Activated CD4-positive, alpha-beta T cell treated with anti-CD3 and anti-CD28 coated beads for 1 hour (primary cell): Measurements from ENCODE around the gene JPH2.
"Not testable (repeated sequence)": the region's sequence is repeated elsewhere in the genome, so short reads cannot be mapped to it uniquely, and the experiment has no call there.

Source experiments
- DNase-seq: peaks from one replicate; pipeline ENCODE4 v3.0.0-alpha.2; 2020

The JPH2 gene

DNA sequence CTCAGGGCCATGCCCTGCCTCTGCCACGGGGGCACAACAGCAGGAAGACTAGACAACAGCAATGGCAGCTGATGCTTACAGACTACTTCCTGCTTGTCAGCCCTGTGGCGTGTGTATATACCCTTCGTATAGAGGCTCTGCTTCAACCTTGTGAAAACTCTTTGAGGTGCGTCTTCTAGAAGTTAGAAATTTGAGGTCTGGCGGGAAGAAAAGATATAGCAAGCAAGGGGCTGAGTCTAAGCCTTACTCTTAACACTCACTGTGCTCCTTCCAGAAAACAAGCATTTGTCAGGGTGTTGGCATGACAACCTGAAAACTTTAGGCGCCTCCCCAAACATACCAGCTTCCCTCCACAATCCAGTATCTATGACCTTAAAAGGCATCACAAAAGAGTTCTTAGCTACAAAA, 33.3 kb downstream of the JPH2 start:
- DNase-seq: no peak

DNA sequence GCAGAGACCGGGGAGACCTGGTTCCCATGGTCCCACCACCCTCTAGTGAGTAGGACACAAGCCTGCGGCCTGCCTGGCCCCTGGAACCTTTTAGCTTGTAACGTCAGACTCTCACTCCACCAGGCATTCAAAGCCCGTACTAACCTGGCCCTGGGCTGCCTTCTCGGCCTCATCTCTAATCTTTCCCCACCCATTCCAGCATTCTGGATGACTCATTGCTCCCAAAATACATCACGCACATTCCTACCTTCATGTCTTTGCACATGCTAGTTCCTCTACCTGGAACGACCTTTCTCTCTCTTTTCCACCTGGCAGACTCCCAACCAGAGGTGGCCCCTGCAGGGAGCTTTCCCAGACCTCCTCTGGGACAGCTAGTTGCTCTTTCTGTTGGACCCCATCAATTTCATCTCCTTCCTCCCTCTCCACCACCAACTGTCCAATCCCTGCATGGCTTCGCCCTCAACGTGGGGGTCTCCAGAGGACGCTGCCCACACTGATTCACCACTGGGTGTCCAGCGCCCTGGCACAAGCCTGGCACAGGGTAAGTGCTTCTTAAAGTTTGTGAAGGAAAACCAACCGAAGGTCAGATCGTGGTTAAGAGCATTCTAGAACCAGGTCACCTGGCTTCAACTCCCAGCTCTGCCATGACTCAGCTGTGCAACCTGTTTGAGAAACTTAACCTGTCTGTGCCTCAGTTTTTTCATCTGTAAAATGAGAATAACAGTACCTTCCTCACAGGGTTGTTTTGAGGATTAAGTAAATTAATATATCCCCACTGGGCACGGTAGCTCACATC, 35.2 kb downstream of the JPH2 start:
- no peak for DNase-seq

DNA sequence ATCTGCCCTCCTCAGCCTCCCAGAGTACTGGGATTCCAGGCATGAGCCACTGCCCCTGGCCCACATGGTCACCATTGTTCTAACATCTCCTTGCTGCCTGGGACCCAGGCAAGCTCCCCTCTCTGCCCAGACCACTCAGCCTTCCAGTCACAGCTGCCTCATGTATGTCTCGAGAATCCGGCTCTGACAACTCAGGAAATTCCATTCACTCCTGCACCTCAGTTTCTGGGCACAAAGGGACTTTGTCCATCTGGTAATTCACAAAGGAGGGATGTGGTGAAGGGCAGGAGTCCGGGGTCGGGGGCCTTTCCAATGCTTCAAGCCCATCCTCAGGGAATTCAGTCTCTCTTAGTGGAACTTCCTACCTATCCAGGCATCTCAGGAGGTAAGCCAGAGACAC, 40.7 kb downstream of the JPH2 start:
- no peak for DNase-seq

DNA sequence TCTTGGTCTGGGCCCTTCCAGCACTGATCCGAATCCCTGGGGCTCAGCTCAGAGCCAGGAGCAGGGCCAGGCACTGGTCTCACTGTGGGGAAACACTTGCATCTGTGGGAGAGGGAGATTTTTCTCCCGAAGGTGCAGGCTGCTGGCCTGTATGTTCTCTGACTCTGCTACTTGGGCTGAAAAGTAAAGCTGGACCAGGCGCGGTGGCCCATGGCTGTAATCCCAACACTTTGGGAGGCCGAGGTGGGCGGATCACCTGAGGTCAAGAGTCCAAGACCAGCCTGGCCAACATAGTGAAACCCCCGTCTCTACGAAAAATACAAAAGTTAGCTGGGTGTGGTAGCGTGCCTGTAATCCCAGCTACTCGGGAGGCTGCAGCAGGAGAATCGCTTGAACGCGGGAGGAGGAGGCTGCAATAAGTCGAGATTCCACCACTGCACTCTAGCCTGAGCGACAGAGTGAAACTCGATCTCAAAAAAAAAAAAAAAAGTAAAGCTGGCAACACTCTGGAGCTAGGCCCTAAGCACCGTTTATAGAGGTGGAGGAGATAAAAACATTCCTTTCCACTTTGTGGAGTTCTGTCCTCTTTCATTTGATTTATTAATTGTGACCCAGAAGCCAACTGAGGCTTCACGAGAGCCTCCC, 41.7 kb downstream of the JPH2 start:
- DNase-seq: no peak

DNA sequence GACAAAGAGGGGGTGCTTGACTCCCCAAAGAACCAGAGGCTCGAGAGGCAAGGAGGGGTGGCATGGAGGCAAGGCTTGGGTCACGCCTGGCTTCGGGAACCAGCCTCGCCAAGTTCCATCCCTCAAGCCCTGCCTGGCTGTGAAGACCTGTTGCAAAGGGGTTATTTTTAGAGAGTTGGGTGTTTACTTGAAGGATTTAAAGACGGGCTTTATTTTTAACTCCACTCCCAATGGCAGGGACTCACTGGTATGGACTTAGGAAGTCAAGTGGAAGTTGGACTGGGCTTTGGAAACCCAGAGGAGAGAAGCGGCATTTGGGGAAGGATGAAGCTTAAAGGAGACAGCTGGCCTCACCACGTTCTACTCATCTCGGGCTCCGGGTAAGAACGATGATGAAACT, 43.1 kb downstream of the JPH2 start:
- DNase-seq: no peak

DNA sequence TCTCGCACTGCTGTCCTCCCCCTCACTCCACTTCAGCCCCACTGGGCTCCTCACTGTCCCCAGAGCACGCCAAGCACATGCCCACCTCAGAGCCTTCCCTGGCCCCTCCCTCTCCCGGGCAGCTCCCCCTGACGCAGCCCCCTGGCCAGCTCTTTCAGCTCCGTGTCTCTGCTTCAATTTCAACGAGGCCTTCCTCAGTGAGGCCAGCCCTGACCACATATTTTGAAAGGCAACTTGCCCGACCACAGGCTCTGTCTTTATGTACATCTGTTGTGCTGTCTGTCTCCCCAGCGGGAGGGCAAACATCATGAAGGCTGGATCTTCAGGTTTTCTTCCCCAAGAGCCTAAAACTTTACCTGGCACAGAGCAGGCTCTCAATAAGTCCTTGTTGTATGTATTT, 44.6 kb downstream of the JPH2 start:
- DNase-seq: no peak

DNA sequence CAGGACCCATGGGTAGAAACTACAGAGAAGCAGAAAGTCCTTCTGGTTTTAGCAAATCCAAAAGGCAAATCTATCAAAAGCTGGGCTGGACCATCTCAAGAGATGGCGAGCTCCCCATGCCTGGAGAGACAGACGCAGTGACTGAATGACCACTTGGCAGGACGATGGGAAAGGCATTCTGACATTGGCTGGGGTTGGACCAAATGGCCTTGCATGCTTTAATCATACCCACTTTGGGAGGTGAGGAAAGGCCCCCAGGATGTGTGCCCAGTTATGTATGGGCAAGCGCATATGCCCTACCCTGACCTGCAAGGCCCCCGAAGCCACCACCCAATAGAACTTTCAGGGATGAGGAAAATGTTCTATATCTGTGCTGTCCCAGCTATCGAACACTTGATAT, 45.1 kb downstream of the JPH2 start:
- no peak for DNase-seq

DNA sequence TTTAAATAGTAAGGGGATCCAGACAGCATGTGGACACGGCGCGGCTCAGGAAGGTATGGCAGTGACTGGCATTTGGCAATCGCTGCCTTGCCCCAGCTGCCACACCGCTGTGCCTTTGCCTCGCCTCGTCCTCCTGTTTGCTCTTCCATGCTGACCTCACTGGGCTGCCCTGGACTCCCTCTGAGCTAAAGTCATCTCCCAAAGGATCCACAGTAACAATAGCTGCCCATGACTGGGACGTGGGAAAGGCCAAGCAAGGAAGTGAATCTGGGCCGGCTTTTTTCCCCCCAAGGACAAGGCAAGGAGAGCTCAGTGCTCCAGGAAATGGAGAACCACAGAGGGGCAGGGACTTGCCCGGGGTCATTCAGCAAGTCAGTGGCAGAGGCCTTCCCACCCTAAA, 48.1 kb downstream of the JPH2 start:
- no peak for DNase-seq

DNA sequence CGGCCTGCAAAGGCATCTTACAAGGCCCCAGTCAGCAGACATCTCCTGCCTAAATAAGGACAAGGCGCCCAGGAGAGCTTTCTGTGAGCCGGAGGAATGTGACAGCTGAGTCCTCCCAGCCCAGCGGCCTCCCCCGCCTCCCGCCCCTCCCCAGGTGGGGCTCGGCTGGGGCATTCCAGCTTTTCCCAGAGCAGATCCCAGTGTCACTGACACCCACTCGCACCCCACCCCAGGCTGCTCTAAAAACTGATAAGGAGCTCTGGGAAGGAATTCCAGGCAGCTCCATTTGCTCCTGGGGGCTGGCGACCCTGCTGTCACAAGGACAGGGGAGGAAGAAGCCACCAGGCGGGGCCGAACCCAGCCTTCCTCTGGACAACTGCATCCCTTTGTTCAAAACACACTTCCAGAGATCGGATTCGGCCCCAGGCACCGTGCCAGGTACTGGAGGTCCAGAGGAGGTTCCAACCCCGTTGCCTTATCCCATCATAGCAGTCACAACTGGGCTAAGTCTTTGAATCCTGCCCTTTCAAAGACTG, 49.7 kb downstream of the JPH2 start:
- no peak for DNase-seq

DNA sequence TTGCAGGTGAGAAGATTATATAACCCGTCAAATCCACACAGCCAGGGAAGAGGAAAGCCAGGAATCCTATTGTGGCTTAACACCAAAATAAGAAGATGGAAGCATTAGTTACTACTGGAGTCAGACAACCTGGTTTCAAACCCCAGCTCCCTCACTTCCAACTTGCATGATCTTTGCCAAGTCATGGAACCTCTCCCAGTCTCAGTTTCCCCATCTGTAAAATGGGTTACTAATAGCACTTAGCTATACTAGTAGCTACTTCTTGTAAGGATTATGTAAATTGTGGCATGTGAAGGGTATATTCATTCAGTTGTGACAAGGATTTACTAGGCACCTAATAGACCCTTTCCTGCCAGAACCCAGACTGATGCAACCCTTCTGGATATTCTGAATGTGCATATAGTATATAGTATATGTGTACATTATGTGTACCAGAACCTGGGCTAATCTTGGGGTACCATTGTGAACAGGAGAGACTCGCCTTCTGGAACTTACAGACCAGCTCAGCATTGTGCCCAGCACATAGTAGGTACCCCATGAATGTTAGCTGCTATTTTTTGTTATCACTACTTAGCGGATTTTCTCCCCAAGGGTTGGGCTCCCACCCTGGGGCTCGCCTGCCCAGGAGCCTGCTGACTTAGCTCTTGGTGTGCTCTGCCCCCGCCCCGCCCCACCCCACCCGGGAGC, 50.3 kb downstream of the JPH2 start:
- DNase-seq: no peak

DNA sequence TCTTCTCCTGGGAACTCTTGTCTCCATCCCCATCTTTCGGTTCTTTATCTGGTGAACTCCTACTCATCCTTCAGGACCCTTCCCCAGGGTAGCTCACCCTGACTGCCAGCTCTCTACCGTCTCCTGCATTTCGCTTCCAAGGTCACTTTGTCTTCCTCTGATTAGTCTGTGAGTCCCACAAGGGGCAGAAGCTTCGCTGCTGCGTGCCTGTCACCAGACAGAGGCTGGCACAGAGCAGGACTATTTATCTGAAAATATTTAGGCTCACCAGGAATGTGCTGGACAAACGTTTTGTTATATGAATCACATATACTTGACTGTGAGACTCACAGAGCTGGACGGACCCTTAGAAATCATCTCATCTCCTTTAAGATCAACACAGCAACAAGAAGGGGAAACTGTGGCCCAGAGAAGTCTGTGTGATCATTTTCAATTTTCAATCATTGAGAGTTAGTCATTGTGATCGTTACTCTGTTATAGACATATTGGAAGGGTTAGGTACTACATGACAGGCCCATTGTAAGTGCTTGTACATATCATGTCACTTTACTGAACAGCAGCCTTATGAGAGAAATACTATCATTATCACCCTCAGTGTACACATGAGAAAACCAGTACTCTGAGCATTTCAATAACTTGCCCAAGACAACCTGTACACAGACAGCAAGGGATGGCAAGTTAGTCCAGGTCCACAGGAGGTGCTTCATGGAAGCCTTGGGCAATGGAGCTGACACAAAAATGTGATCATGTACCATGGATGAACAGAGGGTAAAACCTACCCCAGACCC, 51.4 kb downstream of the JPH2 start:
- no peak for DNase-seq

DNA sequence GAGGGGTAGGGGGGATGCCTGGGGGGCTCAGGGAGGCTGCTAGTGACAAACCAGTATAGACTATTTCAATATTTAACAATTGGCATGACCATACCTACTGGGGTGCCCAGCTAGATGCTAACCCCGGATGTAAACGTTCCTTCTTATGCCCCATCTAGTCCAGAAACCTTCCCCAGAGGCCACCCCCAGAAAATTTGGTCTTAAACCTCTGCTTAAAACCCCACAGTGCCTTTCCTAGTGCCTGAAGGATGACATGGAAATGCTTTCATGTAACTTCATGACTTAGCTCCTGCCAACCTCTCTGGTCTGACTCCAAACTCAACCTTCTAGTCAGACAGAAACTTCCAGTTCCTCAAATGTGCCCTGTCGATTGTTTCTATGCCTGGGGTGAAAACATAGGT, 52.0 kb downstream of the JPH2 start:
- no peak for DNase-seq

DNA sequence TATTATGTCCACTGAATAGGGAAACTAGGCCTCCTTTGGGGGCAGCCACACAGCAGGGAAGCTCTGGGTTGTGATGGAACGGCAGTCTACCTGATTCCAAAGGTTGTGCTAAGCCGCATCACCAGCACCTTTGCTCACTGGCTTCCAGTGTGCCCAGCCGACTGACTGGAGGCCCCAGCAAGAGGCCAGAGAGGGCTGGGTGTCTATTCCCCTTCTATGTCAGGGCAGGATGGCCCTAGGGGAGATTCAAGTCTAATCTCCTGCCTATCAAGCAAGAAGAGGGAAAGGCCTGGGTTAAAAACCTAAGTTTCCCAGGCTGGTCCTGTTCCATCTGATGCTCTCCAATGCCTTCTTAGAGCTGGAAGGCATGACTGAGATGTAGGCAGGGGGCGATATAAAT, 53.6 kb downstream of the JPH2 start:
- no peak for DNase-seq

DNA sequence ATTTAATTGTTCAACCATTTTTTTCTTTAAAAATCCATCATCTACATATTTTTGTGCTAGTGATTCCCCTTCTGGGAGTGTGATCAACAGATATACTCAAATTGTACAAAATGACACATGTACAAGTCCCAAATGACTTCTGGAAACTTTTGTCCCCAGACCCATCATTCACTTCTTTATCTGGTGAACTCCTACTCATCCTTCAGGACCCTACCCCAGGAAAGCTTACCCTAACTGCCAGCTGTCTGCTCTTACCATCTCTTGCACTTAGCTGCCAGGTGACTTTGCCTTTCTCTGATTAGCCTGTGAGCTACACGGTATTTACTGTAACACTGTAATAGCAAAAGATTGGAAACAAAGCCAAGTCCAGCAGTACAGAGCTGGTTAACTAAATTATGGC, 55.3 kb downstream of the JPH2 start:
- no peak for DNase-seq

DNA sequence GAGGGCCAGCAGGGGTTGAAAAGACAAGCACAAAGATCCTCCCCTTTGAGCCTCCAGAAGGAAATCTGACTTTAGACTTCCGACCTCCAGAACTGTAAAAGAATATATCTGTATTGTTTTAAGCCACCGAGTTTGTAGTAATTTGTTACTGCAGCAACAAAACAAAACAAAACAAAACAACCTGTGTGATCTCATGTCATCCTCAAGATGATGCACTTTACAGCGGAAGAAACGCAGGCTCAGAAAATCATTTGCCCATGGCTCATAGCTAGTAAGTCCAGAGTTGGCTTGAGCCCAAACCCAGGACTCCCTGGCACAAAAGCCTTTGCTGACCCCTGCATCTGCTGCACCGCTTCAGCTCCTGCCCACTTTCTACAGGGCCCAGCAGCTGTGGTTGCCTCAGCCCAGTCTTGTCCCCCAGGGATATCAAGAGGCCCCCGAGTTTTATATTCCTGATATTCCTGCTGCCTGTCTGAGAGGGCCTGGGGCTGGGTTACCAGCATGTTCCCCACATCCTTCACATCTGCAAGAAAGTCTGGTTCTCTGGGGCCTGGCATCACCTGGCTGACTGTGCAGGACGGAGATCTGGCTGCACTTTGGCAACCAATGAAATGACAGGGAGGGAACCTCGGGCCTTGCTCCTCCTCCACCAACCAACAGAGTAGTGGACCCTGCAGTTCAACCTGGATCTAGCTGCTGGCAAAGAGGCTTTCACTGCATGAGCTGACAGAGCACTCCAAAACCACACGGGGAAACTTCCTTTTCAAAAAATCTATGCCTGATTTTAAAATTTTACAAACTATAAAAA, 56.9 kb downstream of the JPH2 start:
- DNase-seq: no peak

DNA sequence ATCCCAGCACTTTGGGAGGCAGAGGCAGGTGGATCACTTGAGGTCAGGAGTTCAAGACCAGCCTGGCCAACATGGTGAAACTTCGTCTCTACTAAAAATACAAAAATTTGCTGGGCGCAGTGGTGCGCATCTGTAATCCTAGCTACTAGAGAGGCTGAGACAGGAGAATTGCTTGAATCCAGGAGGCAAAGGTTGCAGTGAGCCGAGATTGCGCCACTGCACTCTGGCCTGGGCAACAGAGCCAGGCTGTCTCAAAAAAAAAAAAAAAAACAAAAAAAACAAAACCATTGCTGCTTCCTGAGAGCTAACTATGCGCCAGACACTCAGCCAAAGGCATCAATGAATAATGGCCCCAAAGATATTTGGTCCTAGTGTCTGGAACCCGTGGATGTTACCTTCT, 57.7 kb downstream of the JPH2 start:
- not testable (repeated sequence) for DNase-seq

DNA sequence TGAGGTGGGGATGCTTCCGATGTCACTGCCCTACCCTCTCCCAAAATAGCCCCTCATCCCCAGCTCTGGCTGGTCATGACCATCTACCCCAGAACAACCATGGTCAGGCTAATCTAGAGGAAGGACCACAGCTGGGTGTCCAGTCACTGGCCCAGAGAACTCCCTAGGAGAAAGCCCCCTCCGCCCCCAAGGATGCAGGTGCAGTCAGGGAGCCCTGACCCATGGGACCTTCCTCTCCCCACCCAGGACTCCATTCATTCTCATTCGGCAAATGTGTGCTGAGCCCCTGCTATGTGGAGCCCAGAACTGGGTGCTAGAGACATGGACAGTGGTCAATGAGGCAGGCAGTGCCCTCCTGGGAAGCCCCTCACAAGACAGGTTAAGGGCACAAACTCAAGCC, 60.5 kb downstream of the JPH2 start:
- DNase-seq: no peak

DNA sequence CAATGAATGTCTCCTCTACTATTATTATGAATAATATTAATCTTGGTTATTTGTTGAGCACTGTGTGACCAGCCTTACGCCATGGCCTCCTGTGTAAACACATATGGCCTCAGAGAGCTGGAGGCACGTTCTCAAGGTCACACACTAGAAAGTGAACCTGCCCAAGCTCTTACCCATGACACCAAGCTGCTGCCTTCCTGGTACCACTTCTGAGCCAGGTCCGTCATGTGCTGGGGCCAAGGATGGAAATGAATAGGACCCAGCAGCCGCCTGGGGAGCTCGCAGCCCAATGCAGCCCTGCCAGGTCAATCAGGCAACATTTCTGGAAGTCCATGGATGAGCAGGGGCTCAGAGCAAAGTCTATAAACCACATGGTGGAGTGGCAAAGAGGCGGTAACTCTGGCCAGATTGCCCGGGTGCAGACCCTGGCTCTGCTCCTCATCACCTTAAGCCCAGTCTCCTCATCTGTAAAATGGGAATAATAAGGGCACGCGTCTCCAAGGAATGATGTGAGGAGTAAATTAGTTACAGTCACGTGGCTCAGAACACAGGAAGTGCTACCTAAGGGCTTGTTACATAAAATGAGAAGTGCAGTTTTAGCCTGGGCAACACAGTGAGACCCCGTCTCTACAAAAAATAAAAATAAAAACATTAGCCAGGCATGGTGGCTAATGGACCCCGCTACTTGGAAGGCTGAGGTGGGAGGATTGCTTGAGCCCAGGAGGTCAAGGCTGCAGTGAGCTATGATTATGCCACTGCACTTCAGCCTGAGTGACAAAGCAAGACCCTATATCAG, 61.5 kb downstream of the JPH2 start:
- no peak for DNase-seq

DNA sequence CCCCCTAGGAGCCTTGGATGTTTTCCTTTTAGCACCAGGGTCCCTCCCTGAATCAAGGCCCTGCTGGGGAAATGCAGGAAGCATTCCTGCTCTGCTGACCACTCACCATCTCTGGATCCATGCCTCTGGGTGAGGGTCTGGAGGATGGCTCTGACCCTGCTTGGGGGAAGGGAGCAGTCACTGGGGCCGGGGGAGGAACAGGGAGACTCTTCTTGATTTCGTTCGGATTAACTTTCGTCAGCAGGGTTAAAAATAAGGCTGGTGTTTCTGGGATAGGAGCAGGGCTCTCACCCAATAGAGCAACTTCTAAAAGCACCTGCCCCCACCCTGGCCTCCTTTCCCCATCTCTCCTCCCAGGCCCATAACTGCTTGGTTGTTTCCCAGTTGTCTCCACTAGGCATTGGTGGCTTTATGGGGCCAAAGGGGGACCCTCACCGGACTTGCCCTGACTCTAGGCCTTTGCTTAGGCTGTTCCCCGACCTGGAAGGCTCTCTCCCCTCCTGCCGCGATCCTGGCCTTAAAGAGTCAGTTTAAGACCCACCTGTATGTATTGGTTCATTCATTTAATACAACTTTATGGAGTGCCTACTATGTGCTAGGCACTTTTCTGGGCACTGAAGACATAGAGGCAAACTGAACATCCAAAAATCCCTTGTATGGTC, 63.0 kb downstream of the JPH2 start:
- no peak for DNase-seq

DNA sequence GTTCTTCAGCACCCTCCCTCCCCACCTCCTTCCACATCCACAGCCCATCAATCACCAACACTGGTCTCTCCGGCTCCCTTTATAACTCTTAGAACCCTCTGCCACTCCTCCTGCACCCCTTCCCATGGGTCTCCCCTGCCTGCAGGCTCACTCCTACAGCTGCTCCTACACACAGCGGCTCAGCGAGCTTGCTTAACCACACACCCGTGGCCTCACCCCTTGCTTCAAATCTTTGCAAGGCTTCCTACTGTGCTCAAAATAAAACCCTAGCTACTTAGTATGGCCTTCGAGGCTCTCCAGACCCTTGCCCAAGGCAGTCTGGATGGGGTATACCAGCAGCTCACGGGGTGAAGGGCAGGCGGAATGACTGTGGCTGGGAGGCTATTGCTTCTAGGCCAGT, 63.7 kb downstream of the JPH2 start:
- DNase-seq: no peak
